Measurements from ENCODE around the gene TOM1L2.

GRCh38 chr17:17845046-17845775, 127.0 kb downstream of the TOM1L2 start:
- no peak for TF ChIP-seq EZH2 (IDR thresholded peaks at IDR 0.05; ENCODE audit: insufficient read depth, poor library complexity, severe bottlenecking)
- TF ChIP-seq EZH2phosphoT487 (IDR thresholded peaks at IDR 0.05; ENCODE audit: insufficient read depth, low read depth): no peak
